Retina (tissue), 1 donor: ENCODE results near the gene HDAC7.

Experiments
- DNase-seq: peaks from one replicate; pipeline ENCODE4 v3.0.0-alpha.2; 2016

HDAC7 gene

GRCh38 chr12:47819896-47820630 is at the start of gene HDAC7:
Gene HDAC7, minus strand, starts transcription at chr12:47819903. Its CDS starts 118 bp downstream, at chr12:47819785.
- DNase-seq: peak; percentile 64

GRCh38 chr12:47868552-47869031 is 48.9 kb upstream of the HDAC7 start:
- DNase-seq: no peak

- DNase-seq: no peak
These were observed 48.3 kb upstream of the HDAC7 start for GRCh38 chr12:47868041-47868440.

- no peak for DNase-seq
These were observed 47.8 kb upstream of the HDAC7 start for GRCh38 chr12:47867495-47867941.

- DNase-seq: no peak
These were observed 45.0 kb upstream of the HDAC7 start for GRCh38 chr12:47864646-47865235.

- no peak for DNase-seq
These were observed 44.3 kb upstream of the HDAC7 start for GRCh38 chr12:47863985-47864384.

- no peak for DNase-seq
These were observed 43.8 kb upstream of the HDAC7 start for GRCh38 chr12:47863467-47863866.

DNA sequence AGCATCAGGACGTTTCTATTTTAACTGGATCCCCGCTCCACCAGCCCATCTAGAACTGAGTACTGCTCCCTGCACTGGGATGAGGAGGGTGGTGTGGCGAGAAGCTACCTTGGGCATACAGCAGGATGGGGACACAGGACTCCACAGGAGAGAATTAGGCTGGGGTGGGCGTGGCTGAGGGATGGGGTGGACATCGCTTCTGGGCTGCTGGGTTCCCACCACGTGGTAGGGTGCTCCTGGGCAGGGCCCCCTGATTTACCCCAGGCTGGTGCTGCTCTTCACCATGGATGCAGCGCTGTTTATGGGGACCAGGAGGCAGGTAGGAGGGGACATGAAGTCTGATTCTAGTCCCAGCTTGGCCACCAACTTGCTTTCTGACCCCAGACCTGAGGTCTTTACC is 43.2 kb upstream of the HDAC7 start:
- no peak for DNase-seq

- no peak for DNase-seq
These were observed 42.6 kb upstream of the HDAC7 start for GRCh38 chr12:47862167-47862750.

GRCh38 chr12:47860873-47861272 is 41.2 kb upstream of the HDAC7 start:
- no peak for DNase-seq

GRCh38 chr12:47860279-47860841 is 40.7 kb upstream of the HDAC7 start:
- DNase-seq: no peak

DNA sequence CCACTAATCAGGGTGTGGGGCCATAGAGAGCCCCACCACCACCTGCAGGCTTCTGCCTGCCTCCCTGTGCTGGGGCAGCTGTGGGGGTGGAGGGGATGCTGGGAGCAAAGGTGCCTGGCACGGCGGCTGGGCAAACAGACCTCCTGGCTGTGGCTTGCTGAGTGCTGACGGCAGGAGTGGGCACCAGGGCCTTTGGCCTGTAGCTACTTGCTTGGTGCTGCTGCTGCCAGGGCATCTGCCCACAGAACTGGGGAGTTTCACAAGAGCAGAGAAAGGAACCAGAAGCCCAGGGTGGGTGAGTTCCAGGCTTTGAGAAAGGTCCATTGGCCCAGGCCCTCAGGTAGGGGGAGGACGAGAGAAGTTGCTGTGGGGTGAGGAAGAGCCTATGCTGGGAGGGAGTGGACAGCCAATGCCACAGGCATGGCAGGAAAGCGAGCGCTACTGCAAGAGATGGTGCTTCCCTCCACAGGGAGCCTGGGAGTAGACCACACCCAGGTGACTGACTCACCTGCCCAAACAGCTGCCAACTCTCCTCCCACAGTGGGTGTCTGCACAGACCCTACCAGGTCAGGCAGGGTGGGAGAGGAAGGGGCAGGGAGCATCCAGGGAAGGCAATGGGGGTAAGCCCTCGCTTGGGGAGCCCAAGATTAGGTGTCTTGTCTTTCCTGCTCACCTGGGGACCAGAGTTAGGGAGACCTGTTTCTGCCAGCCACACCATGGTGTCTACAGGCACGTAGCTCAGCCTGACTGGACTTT is 39.0 kb upstream of the HDAC7 start:
- DNase-seq: no peak

DNA sequence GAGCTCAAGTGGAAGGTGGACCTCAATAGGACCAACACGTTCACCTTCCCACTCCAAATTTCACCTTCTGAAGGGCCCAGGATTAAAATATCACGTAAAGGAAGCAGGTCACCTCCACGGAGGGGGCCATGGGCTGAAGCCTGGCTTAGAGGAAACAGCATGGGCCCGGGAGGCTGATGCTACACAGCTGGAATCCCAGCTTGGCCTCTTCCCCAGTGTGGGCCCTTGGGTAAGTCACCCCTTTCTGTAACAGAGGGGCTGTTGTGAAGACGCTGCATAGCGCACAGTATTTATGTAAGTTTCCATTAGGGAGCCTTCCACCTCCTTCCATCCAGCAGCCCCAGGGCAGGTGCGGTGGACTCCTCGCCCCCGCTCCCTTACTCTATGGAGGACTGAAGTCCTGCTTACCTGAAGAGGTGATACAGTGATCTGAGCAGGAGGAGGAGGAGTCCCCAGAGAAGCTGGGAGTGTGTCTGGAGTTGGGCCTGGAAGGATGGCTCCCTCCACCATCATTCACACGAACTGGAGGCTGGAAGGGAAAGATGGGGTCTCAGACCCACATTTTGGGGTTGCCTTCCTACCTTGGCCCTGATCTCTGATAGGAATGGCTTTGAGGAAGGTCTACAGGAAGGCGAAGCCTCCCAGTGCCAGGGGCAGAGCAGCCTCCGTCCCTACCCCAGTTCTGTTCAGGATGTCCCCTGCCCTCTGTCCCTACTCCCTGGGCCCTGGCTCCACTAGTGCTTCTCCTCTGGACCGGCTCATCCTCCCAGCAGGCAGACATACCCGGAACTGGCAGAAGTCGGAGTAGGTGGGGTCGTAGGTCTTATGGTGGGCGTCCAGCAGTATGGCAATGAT is 37.2 kb upstream of the HDAC7 start:
- DNase-seq: no peak

DNA sequence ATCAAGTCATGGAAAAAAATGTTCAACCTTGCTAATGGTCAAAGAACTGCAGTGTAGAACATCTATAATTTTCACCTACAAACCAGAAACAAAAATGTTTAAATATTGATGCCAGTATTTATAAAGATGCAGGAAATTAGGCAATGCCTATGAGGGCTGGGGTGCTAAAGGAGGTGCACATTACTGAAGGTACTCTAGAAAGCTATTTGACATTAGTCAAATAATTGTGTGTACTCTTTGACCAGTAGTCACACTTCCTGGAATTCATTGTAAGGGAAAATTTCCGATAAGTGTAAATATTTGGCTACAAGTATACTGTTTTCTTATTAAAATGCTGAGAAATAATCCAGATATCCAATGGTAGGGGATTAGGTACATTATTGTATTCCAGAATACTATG is 36.4 kb upstream of the HDAC7 start:
- DNase-seq: no peak

DNA sequence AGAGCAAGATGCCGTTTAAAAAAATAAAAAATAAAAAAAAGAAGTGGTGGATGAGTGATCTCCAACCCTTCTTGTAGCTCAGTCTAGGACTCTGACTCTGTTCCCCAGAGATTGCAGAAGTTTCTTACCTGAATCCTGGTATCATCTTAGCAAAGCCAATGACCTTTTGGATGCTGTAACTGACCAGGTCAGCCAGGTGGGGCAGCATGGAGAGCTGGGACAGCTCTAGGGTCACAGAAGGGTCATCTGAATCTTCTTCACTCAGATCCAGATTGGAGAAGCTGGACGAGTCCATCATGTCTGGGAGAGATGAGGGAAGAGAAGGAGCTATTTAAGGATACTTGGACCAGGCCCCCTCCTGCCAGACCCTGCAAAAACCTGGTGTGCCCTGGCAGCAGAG is 35.8 kb upstream of the HDAC7 start:
- no peak for DNase-seq

GRCh38 chr12:47854531-47854930 is 34.8 kb upstream of the HDAC7 start:
- no peak for DNase-seq

DNA sequence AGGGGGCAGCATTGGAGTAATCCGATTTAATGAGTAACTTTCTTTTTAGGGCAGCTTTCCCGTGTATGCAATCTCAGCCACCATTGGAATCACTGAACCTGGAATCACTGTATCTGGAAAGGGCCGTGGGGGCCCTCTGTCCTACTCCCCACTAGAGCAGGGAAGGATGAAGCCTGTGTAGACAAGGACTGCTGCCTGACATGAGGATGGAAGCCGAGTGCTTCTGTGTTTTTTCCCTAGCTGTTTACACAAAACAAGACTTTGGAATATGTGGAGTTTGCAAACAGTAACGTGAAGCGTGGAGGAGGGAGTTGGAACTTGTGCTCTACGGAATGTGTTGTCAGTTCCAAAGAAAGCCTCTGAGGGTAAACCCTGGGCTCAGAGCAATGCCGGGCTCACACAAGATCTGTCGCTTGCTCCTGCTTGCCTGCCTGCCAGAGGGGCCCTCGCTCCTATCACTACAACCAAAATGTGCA is 32.4 kb upstream of the HDAC7 start:
- DNase-seq: no peak

- DNase-seq: no peak
These were observed 31.7 kb upstream of the HDAC7 start for GRCh38 chr12:47851303-47851952.

- no peak for DNase-seq
These were observed 30.7 kb upstream of the HDAC7 start for GRCh38 chr12:47850153-47851084.

DNA sequence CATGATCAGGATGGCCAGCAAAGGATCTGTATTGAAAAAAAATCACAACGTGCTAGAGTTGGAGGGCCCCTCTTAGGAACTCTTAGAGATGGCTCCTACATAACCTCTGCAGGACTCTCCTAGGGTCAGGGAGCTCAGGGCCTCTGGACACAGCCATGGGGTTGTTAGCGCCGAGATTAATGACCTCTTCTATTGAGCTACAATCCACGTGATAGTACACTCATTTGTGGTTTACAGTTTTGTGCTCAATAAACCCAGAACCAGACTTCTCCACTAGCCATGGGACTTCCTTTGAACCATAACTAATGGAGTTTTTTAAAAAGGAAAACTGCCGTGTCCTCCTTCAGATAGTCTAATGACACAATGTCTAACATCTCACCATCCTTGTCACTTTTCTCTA is 29.6 kb upstream of the HDAC7 start:
- no peak for DNase-seq
